OCI-M2 (cell line): Measurements from ENCODE around the gene GHR.
"Not testable (repeated sequence)": the region's sequence is repeated elsewhere in the genome, so short reads cannot be mapped to it uniquely, and the experiment has no call there.

Source experiments
- DNase-seq: peaks from one replicate; lab custom pipeline; 2025; ENCODE audit not compliant: unreplicated experiment; lab: John Stamatoyannopoulos, UW

Gene GHR

DNA sequence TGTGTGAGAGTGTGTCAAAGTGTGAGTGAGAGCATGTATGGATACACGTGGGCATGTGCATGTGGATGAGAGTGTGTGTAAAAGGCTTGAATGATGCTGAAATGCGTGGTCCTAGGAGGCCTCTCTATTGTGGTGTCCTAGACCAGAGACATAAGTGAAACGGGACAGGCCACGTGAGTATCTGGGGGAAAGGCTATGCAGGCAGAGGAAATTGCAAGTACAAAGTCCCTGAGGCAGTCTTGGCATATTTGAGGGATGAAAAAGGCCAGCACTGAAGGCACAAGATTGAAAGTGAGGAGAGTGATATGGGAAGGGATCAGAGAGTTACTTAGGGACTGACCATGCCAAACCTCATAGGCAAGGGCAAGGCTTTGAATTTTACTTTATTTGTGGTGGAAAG is 266.2 kb downstream of the GHR start:
- no peak for DNase-seq

DNA sequence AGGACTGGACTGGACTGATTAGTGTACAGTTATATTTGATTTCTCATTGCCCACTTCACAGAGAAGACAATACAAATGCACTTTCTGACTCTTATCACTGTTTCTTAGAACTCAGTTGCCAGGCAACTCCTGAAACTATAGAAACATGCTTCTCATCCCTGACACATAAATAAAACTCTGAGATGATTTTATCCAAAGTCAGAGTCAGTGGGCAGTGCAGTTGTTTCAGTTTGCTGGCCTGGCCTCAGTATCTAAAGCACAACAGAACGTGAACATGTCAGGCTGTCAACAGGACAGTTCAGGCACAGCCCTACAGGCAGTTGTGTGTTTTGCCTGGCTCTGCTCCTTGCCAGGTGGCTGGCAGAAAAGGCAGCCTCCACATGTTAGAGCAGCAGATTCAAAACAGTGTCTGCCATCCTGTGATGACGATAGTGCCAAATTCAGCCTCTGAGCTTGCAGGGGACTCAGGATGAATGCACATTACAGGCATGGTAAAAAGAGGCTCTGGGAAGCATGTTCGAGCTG is 268.2 kb downstream of the GHR start:
- DNase-seq = no peak

DNA sequence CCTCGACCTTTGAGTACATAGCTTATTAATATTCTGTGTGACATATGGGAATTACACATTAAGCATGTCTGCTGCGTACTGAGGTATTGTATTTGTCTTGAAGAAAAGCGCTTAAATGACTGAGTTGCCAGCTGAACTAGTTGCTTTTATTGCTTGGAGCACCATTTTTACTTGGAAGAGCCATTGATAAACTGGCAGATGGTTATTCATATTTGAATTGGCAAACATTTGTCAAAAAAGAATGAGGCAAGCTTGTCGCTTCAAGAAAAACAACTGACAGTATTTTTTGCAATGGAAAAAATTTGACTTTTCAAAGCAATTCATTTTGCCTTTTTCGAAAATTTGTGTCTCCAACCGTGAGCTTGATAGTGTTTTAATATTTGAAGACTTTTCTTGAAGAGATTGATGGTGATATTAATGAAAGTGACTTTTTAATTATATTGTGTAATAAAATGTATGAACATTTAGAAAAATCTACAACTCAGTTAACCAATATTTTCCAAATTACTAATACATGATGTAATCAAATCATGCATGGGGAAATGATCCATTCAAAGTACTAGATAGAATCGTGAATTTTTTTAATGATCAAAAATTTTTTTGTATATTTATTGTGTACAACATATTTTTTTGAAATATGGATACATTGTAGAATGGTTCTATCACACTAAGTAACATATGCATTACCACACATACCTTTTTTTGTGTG is 278.3 kb downstream of the GHR start:
- no peak for DNase-seq

DNA sequence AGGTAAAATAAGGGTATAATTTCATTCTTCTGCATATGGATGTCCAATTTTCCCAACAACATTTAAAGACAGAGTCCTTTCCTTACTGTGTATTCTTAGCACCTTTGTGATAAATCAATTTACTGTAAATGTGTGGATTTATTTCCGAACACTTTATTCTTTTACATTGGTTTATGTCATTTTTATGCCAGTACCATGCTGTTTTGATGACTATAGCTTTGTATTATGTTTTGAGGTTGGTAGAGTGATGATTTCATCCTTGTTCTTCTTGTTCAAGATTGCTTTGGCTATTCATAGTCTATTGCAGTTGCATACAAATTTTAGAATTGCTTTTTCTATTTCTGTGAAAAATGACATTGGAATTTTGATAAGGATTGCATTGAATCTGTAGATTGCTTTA is 280.0 kb downstream of the GHR start:
- no peak for DNase-seq

DNA sequence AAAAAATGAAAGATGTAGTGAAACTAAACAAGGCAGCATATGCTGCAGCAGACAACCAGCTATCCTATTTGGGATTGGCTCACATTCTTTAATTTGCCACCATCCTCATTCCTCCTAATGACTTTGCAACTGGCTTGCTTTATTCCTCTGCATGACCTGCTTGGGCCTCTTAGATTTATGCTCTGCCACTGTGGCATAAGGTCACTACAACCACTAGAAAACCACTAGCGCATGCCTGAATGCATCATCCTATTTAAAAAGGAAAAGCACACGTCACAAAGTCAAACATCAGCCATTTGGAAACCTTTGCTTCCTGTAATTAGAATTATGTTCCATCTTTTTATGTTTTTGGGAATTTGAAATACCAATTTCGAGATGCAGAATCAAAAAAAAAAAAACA is 292.5 kb downstream of the GHR start:
- DNase-seq = no peak

DNA sequence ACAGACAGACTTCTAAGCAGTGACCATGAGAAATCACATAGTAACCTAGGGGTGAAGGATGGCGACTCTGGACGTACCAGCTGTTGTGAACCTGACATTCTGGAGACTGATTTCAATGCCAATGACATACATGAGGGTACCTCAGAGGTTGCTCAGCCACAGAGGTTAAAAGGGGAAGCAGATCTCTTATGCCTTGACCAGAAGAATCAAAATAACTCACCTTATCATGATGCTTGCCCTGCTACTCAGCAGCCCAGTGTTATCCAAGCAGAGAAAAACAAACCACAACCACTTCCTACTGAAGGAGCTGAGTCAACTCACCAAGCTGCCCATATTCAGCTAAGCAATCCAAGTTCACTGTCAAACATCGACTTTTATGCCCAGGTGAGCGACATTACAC is 295.4 kb downstream of the GHR start:
- no peak for DNase-seq

DNA sequence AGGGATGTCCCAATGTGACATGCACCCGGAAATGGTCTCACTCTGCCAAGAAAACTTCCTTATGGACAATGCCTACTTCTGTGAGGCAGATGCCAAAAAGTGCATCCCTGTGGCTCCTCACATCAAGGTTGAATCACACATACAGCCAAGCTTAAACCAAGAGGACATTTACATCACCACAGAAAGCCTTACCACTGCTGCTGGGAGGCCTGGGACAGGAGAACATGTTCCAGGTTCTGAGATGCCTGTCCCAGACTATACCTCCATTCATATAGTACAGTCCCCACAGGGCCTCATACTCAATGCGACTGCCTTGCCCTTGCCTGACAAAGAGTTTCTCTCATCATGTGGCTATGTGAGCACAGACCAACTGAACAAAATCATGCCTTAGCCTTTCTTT is 295.8 kb downstream of the GHR start:
- no peak for DNase-seq

DNA sequence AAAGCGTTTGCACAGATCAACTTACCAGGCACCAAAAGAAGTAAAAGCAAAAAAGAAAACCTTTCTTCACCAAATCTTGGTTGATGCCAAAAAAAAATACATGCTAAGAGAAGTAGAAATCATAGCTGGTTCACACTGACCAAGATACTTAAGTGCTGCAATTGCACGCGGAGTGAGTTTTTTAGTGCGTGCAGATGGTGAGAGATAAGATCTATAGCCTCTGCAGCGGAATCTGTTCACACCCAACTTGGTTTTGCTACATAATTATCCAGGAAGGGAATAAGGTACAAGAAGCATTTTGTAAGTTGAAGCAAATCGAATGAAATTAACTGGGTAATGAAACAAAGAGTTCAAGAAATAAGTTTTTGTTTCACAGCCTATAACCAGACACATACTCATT is 297.0 kb downstream of the GHR start:
- no peak for DNase-seq

DNA sequence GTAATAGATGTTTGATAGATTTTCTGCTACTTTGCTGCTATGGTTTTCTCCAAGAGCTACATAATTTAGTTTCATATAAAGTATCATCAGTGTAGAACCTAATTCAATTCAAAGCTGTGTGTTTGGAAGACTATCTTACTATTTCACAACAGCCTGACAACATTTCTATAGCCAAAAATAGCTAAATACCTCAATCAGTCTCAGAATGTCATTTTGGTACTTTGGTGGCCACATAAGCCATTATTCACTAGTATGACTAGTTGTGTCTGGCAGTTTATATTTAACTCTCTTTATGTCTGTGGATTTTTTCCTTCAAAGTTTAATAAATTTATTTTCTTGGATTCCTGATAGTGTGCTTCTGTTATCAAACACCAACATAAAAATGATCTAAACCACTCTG is 298.2 kb downstream of the GHR start:
- DNase-seq = no peak

DNA sequence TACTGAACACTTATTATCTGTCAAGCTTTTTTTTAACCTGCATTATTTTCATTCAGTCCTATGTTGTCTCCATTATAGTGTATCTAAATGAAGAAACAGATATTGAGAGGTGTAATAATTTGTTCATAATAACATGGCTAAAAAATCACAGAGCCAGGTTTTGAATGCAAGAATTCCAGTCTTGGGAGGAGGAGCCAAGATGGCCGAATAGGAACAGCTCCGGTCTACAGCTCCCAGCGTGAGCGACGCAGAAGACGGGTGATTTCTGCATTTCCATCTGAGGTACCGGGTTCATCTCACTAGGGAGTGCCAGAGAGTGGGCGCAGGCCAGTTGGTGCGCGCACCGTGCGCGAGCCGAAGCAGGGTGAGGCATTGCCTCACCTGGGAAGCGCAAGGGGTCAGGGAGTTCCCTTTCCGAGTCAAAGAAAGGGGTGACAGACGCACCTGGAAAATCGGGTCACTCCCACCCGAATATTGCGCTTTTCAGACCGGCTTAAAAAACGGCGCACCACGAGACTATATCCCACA is 311.4 kb downstream of the GHR start:
- DNase-seq = not testable (repeated sequence)

DNA sequence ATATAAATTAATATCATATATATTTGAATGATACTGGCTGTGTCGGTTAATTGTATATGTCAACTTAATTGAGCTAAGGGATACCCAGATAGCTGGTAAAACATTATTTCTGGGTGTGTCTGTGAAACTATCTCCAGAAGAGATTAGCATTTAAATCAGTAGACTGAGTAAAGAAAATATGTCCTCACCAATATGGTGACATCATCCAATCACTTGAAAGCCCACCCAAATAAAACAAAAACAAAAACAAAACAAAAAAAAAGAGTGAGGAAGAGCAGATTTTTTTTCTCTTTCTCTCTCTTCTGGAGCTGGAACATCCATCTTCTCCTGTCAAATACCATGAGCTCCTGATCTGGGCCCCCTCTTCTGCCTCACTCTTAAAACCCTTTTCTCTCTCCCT is 317.7 kb downstream of the GHR start:
- DNase-seq = no peak

DNA sequence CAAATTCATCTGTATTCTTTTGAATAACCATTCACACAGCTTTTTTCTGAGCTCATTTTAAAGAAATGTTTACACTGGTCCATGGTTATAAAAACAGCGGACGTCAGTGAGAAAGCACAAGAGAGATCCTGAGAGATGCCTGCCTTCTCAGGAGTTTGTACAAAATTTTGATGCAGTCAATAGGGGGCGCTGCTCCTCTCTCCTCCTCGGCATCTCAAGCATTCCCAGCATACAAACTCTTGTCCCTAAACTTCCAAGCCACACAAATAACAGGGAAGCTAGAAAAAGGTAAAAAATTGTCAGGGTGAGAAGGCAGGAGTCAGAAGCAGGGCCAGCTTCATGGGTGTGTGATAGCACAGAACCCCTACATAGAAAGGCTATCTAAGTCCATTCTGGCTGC is 322.2 kb downstream of the GHR start:
- no peak for DNase-seq

DNA sequence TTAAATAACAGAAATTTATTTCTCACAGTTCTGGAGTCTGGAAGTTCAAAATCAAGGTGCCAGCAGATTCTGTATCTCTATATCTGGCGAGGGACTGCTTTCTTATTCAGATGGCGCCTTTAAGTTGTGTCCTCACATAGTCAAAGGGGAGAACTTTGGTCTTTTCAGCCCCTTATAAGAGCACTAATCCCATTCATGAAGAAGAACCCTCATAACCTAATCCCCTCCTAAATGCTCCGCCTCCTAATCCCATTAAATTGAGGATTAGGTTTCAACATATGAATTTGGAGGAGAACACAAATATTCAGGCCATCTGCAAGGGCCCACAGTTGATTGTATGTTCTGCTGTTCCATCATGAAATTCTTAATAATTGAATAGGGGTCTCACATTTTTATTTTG is 322.6 kb downstream of the GHR start:
- no peak for DNase-seq

DNA sequence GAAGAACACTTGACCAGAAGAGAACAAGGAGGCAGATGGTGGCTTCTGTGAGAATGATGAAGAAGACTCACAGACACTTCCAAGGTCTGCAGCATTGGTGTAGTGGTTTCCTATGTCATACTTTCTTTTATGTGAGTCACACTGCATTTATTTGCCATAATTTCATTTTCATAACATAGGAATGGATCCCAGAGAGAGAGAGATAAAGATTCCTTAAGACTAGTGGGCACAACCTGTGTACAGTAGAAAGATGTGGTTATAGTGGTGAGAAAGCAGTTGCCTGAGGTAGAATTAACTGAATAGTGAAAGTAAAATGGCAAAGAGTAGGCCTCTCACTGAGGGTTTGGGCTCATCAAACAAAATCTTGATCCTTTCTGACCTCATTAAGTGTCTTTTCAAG is 325.8 kb downstream of the GHR start:
- no peak for DNase-seq

DNA sequence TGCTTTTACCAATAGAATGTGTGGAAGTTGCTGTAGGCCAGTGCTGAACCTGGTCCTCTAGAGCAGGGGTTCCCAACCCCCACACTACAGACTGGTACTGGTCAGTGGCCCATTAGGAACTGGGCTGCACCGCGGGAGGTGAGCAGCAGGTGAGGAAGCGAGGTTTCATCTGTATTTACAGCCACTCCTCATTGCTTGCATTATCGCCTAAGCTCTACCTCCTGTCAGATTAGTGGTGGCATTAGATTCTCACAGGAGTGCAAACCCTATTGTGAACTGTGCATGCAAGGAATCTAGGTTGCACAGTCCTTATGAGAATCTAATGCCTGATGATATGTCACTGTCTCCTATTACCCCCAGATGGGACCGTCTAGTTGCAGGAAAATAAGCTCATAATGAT is 327.3 kb downstream of the GHR start:
- DNase-seq = no peak

DNA sequence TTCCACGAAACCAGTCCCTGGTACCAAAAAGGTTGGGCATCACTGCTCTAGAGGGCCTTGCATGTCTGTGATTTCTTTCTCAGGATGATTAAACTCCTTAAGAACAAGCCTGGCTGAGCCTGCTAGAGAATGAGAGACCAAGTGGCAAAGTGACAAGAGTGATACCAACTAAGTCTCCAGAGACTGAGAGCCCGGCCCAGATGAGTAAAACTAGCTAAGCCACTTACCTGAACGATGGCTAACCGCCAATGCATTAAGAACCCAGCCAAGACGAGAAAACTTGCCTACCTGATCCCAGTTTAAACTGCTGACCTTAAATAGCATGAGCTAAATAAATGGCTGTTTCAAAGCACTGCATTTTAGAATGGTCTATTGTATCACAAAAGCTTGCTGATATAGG is 327.8 kb downstream of the GHR start:
- DNase-seq = no peak

DNA sequence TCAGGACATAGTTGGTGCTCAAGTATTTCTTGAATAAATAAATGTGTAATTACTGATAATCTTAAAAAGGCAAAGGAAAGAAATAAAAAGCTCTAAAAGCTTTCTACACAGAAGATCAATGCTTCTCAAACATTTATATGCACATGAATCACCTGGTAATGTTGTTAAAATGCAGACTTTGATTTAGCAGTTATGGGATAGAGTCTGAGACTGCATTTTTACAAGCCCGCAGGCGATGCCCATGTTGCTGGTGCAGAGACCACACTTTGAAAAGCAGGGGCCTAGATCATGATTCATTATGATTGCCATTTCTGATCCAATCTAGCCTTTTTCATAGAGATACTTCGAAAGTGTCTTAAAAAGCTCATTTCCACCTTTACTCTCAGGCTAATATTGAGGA is 329.9 kb downstream of the GHR start:
- no peak for DNase-seq

DNA sequence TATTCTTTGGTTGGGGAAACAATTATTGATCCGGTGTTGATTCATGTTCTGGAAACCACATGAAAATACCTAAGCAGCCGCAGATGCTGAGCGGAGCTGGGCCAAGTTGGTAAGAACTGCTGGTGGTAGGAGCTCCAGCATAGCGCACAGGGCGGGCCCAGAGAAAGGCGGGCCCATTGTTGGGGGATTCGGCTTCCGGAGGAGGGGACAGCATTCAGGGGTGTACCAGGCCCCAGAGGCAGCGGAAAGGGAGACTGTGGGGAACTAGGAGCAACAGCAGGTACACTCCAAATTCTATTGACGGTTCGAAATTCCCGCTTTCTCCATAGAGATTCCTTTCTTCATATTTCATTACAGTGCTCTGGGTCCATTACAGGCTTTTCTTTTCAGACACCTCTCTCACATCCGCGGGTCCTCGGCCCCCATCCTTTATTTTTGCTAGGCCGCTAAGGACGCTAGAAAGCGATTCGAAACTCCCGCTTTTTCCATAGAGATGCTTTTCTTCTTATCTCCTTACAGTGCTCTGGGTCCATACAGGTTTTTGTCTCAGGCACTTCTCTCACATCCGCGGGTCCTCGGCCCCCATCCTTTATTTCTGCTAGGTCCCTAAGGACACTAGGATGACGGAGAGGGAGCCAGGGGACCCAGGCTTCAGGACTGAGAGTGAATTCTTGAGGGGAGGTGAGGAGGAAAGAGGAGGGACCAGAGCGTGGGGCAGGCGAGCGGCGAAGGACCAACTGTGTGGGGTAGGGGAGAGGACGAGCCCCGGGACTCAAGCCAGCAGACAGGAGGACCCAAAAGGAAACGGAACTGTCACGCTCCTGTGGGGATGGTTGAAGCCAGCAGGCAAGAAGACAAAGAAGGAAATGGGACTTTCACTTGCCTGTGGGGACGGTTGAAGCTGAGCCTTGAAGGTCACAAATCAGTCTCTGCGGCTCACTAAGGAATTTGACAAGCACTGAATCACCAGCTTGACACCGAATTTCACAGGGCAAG is 333.7 kb downstream of the GHR start, which contains the start of gene CCDC152:
Gene CCDC152, plus strand, starts transcription at position 213 of the 996 bp plus-strand sequence. CDS start 2,304 bp downstream, outside the sequence.
- DNase-seq = no peak

DNA sequence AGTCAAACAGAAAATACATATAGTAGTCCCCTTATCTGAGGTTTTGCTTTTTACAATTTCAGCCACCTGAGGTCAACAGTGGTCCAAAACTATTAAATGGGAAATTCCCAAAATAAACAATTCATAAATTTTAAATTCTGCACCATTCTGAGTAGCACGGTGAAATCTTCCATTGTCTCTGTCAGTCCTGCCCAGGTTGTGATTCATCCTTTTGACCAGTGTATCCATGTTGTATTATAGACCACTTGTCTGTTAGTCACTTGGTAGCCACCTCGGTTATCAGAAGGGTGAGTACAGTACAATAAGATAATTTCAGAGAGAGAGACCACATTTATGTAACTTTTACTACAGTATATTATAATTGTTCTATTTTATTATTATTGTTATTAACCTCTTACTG is 336.2 kb downstream of the GHR start:
- no peak for DNase-seq

DNA sequence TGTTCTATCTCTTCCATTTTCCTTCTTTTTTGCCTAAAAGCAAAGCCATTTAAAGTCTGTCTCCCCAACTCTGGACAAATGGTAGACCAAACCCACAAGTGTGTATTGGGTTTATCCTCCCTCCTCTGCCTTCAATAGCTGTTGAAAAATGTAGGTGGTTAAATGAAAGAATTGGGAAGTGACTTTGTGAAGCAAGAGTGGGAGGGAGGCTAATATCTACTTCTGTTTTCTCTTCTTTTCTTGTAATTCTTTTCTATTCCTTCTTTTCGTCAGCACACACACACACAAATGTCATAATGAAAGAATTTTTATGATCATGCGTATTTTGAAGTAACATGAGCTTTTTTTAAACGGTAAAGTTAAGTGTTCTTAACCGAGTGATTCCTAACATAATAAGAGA is 337.2 kb downstream of the GHR start:
- DNase-seq = no peak

DNA sequence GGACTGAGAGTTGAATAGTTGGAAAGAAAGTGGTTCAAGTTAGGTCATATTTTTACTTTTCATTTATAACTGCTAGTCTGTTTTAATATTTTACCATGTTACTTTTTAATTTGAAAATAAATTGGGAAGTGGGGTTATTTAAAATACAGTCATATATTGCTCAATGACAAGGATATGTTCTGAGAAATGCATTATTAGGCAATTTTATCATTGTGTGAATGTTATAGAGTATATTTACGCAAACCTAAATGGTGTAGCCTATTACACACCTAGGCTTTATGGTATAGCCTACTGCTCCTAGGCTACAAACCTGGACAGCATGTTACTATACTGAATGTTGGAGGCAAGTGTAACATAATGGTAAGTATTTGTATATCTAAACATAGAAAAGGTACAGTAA is 338.6 kb downstream of the GHR start:
- no peak for DNase-seq
